HG03439 (cell line): Measurements from ENCODE around the gene NXN.
"Not testable (repeated sequence)": the region's sequence is repeated elsewhere in the genome, so short reads cannot be mapped to it uniquely, and the experiment has no call there.

Experiments
- ATAC-seq: cut with Tn5 transposase; IDR thresholded peaks from one replicate; pipeline ENCODE4 v1.9.1; 2021; ENCODE audit warnings: mild to moderate bottlenecking, moderate library complexity; ENCODE audit not compliant: unreplicated experiment

The NXN gene

DNA sequence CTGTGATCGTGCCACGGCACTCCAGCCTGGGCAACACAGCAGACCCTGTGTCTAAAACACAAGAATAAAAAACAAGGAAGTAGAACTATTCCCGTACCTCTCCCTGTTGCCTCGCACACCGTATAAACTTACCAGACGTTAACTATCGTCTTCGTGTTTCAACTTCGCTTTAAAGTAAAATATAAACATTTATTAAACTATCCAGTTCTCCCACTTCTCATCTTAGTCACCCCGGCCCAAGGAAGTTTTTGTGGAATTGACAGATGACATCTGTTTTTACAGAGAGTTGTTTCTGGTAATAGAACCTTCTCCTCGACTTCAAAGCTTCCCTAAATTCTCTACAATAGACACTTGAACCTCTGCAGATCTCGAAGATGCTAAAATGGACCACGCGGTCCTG, 83.1 kb downstream of the NXN start:
- ATAC-seq, result no peak

GRCh38 chr17:892958-893357, 86.6 kb downstream of the NXN start:
- no peak for ATAC-seq

GRCh38 chr17:888998-889441, 90.6 kb downstream of the NXN start:
- no peak for ATAC-seq

- ATAC-seq, result no peak
These were observed 91.9 kb downstream of the NXN start for GRCh38 chr17:887551-888209.

GRCh38 chr17:885971-886571, 93.5 kb downstream of the NXN start:
- no peak for ATAC-seq

DNA sequence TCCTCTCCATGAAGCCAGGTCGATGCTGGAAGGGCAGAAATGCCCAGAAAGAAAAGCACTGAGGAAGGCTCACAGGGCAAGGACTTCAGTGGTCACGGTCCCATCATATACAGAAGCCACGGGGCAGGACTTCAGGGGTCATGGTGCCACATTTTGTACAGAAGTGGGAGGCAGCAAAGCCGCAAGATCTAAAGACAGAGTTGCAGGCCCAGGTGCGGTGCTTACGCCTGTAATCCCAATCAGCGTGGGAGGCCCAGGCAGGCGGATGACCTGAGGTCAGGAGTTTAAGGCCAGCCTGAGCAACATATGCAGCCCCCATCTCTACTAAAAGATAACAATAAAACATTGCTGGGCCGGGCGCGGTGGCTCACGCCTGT, 96.0 kb downstream of the NXN start:
- no peak for ATAC-seq

DNA sequence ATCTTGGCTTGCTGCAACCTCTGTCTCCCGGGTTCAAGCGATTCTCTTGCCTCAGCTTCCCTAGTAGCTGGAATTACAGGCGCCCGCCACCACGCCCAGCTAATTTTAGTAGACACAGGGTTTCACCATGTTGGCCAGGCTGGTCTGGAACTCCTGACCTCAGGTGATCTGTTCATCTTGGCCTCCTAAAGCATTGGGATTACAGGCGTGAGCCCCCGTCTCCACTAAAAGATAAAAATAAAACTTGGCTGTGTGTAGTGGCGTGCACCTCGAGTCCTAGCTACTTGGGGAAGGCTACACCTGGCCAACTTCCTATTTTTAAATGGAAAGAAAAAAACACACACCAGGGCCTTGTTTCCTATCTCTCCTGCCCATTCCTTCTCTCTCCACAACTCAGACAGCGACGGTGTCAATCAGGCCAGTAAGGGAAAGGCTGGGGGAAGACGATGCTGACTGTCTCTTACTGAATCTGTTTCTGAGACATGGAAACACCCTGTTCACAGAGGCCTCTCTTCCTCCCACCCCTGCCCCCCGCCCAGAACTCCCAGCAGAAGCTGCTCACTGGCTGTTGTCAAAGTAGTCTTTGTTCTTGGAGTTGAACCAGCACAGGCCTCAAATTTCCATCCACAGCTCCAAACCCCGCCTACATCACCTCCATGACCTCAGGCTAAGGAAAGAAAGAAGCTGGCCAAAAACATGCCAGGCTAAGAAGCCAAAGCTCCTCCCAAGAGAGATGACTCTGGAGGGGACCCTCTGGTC, 96.6 kb downstream of the NXN start:
- no peak for ATAC-seq

DNA sequence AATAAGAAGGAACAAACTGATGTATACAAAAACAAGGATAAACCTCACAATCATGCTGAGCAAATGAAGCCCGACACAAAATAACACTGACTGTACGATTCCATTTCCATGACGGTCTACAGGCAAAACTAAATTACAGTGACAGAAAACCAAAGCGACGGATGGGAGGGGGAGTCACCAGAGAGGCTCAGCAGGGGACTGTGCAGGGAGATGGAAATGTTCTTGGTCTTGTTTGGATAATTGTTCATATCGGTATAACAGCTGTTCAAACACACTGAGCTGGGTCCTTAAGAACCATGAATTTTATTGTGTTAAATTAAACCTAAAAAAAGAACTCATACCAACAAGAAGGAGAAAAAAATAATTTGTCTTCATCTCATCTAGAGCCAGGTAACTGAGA, 97.8 kb downstream of the NXN start:
- no peak for ATAC-seq

DNA sequence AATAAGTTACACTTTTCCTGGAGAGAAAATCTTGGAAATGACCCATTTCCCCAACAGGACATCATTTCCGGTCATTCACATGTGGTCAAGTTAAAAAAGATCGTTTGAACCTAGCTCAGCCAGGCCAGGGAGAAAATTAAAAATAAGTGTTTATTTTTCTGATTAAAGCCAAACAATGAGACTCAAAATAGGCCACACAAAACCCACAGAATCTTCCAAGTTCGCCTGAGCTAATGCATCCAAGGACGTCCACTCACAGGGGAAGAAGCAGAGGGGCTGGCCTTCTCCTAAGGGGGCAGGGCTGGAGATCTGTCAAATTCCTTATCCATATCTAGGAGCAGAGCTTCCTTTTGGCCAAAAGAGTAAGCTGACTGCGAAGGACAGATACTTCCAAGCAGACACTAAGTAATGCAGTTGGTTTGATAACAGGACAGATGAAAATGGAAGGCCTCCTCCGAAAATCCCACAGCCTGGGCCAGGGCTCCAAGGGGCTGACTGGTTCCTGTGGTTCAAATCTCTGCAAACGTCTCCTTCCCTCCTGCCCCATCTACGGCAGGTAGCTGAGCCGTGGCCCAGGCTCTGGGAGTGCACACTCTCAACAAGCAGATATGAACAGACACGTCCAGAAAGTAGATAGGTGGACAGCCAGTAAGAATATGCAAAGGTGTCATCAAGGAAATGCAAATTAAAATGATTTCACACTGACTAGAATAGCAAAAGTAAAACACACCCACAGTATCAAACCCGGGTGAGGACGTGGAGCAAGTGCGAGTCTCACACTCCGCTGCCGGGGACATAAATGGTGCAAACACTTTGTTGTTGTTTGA, 98.9 kb downstream of the NXN start:
- no peak for ATAC-seq

- ATAC-seq, result no peak
These were observed 99.8 kb downstream of the NXN start for GRCh38 chr17:879546-880442.

DNA sequence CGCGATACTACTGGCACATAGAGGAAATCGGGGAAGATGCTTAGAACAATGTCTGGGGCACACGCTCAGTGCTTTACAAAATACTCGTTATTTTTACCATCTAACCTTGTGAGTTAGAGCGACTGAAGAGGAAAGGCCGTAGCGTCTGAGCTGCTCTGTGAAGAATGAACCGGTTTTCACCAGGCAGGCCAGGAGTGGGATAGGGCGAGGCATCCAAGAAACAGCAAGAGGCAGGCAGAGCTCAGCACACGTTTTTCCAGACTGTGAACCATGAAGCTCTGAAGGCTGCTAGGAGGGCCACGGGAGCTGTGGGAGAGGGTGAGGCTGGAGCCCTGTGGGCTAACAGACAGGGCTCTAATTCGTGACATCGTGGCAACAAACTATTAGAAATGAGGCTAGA, 101.9 kb downstream of the NXN start:
- no peak for ATAC-seq

DNA sequence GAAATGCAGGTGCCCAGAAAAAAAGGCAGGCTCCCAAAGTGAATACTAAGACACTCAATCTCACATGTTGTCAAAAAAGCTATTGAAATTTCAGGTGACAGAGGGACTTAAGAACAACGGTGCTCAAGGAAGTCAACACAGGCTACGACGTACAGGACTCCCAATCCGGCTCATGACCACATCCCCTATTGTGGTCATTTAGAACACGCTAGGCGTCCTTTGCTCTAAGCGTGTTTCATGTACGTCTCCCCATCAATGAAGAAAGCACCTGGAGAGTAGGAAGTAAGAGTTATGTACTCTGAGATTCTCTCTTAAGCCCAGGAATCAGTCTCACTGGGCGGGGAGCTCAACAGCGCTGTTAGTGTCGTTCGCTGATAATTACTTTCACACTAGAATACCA, 103.3 kb downstream of the NXN start:
- ATAC-seq, result no peak

- not testable (repeated sequence) for ATAC-seq
These were observed 105.0 kb downstream of the NXN start for GRCh38 chr17:874590-874989.

- ATAC-seq, result no peak
These were observed 106.7 kb downstream of the NXN start for GRCh38 chr17:872855-873254.

- no peak for ATAC-seq
These were observed 107.6 kb downstream of the NXN start for GRCh38 chr17:871751-872519.

DNA sequence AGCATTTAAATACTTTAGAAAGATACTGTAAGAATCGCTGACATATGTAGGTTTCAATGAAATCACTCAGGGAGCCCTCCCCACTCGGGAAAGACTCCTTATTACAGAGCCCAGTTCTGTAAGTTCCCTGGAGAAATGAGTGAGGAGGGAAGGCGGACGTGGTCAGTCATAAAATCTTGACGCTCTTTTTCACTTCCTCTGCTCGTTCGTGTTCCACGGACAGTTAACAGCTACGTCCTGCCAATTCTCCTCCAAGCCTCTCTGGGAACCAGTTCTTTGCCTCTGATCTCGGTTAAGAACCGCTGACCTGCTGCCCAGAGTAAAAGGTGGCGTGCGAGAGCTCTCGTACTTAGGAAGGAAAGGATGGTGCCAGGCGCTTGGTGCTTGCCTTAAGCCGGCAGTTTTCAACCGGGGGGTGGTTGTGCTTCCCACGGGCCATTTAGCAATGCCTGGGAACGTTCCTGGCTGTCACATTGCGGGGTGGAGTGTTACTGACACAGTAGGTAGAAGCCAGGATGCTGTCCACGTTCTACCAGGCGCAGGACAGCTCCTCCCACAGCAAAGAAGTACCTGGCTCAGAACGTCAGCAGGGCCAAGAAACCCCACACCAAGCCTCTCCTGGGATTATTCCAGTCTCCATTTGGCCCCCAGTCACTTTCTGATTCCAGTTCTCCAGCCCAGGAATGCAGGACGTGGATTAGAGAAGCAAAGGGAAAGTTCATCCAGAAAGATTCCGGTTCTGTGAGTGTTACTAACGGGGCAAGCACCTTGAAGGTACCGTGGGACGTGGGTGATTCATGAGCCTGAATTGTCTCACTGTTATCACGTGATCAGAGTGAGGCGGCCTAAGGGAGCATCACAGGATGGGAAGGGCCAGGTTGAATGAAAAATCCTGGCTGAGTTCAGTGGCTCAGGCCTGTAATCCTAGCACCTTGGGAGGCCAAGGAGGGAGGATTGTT, 109.7 kb downstream of the NXN start:
- no peak for ATAC-seq

DNA sequence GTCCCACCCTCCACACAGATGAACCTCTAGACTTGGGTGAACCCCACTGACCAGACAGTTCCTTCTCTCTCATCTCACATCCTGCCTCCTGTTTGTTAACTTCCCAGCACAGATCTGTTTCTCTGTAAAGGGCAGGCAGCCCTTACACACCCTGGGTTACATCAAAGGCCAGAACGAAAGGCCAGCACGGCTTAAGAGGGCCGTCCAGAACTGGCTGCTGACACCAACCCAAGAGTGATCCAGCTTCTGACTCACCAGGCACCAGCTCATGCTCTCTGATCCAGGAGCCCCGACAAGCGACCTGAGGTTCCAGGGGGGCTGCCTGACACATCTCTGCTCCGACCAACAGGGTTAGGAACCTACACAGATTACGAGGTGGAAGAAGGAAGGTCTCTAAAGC, 110.5 kb downstream of the NXN start:
- ATAC-seq, result no peak

- ATAC-seq, result no peak
These were observed 111.6 kb downstream of the NXN start for GRCh38 chr17:867896-868489.
